Trophoblast cell (in vitro differentiated cells and primary cell): ENCODE data around the gene GNA12.
"Not testable (repeated sequence)": the region's sequence is repeated elsewhere in the genome, so short reads cannot be mapped to it uniquely, and the experiment has no call there.

Experiments
- DNase-seq, 2 donors: peaks; one replicate each; pipeline ENCODE4 v3.0.0-alpha.2; 2016
- H2AFZ ChIP-seq: 2 replicates; pipeline ENCODE4 v1.6.1; 2013; ENCODE audit warnings: low read length, moderate library complexity, mild to moderate bottlenecking; ENCODE audit not compliant: insufficient read depth, poor library complexity
- H2AK5ac ChIP-seq: 2 replicates; pipeline ENCODE4 v1.6.1; 2013; ENCODE audit warnings: mild to moderate bottlenecking, low read length
- H2BK120ac ChIP-seq: 2 replicates; pipeline ENCODE4 v1.6.1; 2013; ENCODE audit warnings: low read length, mild to moderate bottlenecking, moderate library complexity; ENCODE audit not compliant: insufficient read depth, poor library complexity
- H2BK12ac ChIP-seq: 2 replicates; pipeline ENCODE4 v1.6.1; 2013; ENCODE audit warnings: mild to moderate bottlenecking, low read length, moderate library complexity
- H2BK5ac ChIP-seq: 2 replicates; pipeline ENCODE4 v1.6.1; 2013; ENCODE audit warnings: low read length, low read depth, moderate library complexity, mild to moderate bottlenecking; ENCODE audit not compliant: poor library complexity
- H3K14ac ChIP-seq: 2 replicates; pipeline ENCODE4 v1.6.1; 2013; ENCODE audit warnings: mild to moderate bottlenecking, low read length
- H3K18ac ChIP-seq: 2 replicates; pipeline ENCODE4 v1.6.1; 2013; ENCODE audit warnings: mild to moderate bottlenecking, low read length
- H3K23ac ChIP-seq: 2 replicates; pipeline ENCODE4 v1.6.1; 2013; ENCODE audit warnings: low read length
- H3K27ac ChIP-seq: 2 replicates; pipeline ENCODE4 v1.5.1; 2013; ENCODE audit warnings: low read depth, mild to moderate bottlenecking, inconsistent platforms, low read length, moderate library complexity
- H3K27me3 ChIP-seq: 2 replicates; pipeline ENCODE4 v1.6.1; 2013; ENCODE audit warnings: inconsistent platforms, mild to moderate bottlenecking, low read length, moderate library complexity; ENCODE audit not compliant: insufficient read depth
- H3K36me3 ChIP-seq, 2 experiments: 1 replicate in 1 of 2; 2 replicates in 1 of 2; pipeline ENCODE4 v1.6.1; 2013; ENCODE audit warnings: low read length in 2 of 2, mild to moderate bottlenecking in 2 of 2, moderate library complexity in 1 of 2; ENCODE audit not compliant: insufficient read depth in 2 of 2, control insufficient read depth in 1 of 2
- H3K4ac ChIP-seq: 2 replicates; pipeline ENCODE4 v1.6.1; 2013; ENCODE audit warnings: low read depth, mild to moderate bottlenecking, low read length, moderate library complexity
- H3K4me1 ChIP-seq, 2 experiments: 1 replicate in 1 of 2; 2 replicates in 1 of 2; pipeline ENCODE4 v1.6.1; 2013; ENCODE audit warnings: low read length in 2 of 2, mild to moderate bottlenecking in 2 of 2, moderate library complexity in 1 of 2; ENCODE audit not compliant: insufficient read depth in 2 of 2, control insufficient read depth in 1 of 2
- H3K4me2 ChIP-seq: 2 replicates; pipeline ENCODE4 v1.6.1; 2013; ENCODE audit warnings: inconsistent platforms, mild to moderate bottlenecking, low read length, moderate library complexity
- H3K4me3 ChIP-seq: 2 replicates; pipeline ENCODE4 v1.5.1; 2013; ENCODE audit warnings: mild to moderate bottlenecking, low read depth, low read length, inconsistent platforms
- H3K79me1 ChIP-seq: one replicate; pipeline ENCODE4 v1.6.1; 2013; ENCODE audit warnings: low read length
- H3K79me2 ChIP-seq: 2 replicates; pipeline ENCODE4 v1.6.1; 2013; ENCODE audit warnings: low read length, mild to moderate bottlenecking; ENCODE audit not compliant: control insufficient read depth, insufficient read depth, poor library complexity
- H3K9ac ChIP-seq: 2 replicates; pipeline ENCODE4 v1.6.1; 2013; ENCODE audit warnings: mild to moderate bottlenecking, low read length
- H3K9me3 ChIP-seq: 2 replicates; pipeline ENCODE4 v1.6.1; 2013; ENCODE audit warnings: low read depth, mild to moderate bottlenecking, control low read depth, inconsistent platforms, low read length; ENCODE audit not compliant: insufficient read depth
- H4K12ac ChIP-seq: 2 replicates; pipeline ENCODE4 v1.6.1; 2013; ENCODE audit warnings: low read depth, mild to moderate bottlenecking, low read length, moderate library complexity
- H4K8ac ChIP-seq: 2 replicates; pipeline ENCODE4 v1.6.1; 2013; ENCODE audit warnings: low read depth, mild to moderate bottlenecking, low read length, moderate library complexity
- H4K91ac ChIP-seq: one replicate; pipeline ENCODE4 v1.6.1; 2013; ENCODE audit warnings: low read depth, mild to moderate bottlenecking, low read length, moderate library complexity
- WGBS: extraction: QIAGEN DNeasy Blood & Tissue Kit; methylation state at CpG from one replicate; pipeline ENCODE4 v1.1.7; 2013; ENCODE audit warnings: missing lambda C conversion rate; ENCODE audit not compliant: insufficient read length, insufficient coverage; ENCODE audit errors: extremely low coverage; 5-methylcytosine and 5-hydroxymethylcytosine counted together

Gene GNA12

GRCh38 chr7:2743523-2744185 lies 100.5 kb downstream of the GNA12 start:
- not testable (repeated sequence) for H3K4me3 ChIP-seq, H4K91ac ChIP-seq, H3K14ac ChIP-seq, H3K4ac ChIP-seq, H2BK120ac ChIP-seq, H3K4me2 ChIP-seq, H3K79me1 ChIP-seq, H3K27me3 ChIP-seq, H3K9ac ChIP-seq, H2BK5ac ChIP-seq, H3K4me1 ChIP-seq, H3K27ac ChIP-seq, H2AK5ac ChIP-seq, H4K12ac ChIP-seq, H3K9me3 ChIP-seq, H2AFZ ChIP-seq, DNase-seq, H3K18ac ChIP-seq, H3K23ac ChIP-seq, H4K8ac ChIP-seq, H2BK12ac ChIP-seq
- WGBS: no CpG with 5 or more reads among the region's 20 CpGs
- H3K79me2 ChIP-seq: peaks cover 11% of the 10 kb centered on the region
- peaks cover 14 to 24% of the 10 kb centered on the region in 2 experiments for H3K36me3 ChIP-seq

GRCh38 chr7:2738766-2739549 lies 105.2 kb downstream of the GNA12 start:
- WGBS: no CpG with 5 or more reads among the region's 19 CpGs
- H2BK120ac ChIP-seq: no peak overlapping the region
- no peak overlapping the region for H3K23ac ChIP-seq
- H3K79me1 ChIP-seq: peaks cover 12% of the 10 kb centered on the region
- no peak overlapping the region for H3K4me3 ChIP-seq
- H2AK5ac ChIP-seq: no peak overlapping the region
- H3K4ac ChIP-seq: peak overlapping the region; percentile 59
- no peak for DNase-seq
- peak overlapping the region; percentile 11 for H3K14ac ChIP-seq
- H4K91ac ChIP-seq: no peak overlapping the region
- H4K12ac ChIP-seq: no peak overlapping the region
- no peak overlapping the region for H2AFZ ChIP-seq
- no peak overlapping the region for H3K4me2 ChIP-seq
- H3K9ac ChIP-seq: peak overlapping the region; percentile 2
- no peak overlapping the region for H2BK5ac ChIP-seq
- no peaks in the 10 kb centered on the region for H3K27me3 ChIP-seq
- peak overlapping the region; percentile 10 for H2BK12ac ChIP-seq
- peaks cover 7% of the 10 kb centered on the region for H3K9me3 ChIP-seq
- no peak overlapping the region for H3K27ac ChIP-seq
- peak overlapping the region; percentile 13 for H4K8ac ChIP-seq
- peaks cover 23% of the 10 kb centered on the region for H3K79me2 ChIP-seq
- peak overlapping the region; percentile 67 for H3K18ac ChIP-seq
- peaks cover 33 to 44% of the 10 kb centered on the region in 2 experiments for H3K36me3 ChIP-seq
- peaks cover 20 to 29% of the 10 kb centered on the region in 2 experiments for H3K4me1 ChIP-seq

- Histone ChIP-seq H3K18ac (no peak overlapping the region), H4K91ac (no peak overlapping the region), H4K8ac (no peak overlapping the region), H3K9ac (no peak overlapping the region), H3K9me3 (peaks cover 3% of the 10 kb centered on the region), H4K12ac (no peak overlapping the region), H3K4me1 (peaks cover 24 to 33% of the 10 kb centered on the region in 2 experiments), H3K27ac (no peak overlapping the region), H3K27me3 (no peaks in the 10 kb centered on the region), H3K14ac (no peak overlapping the region), H3K4ac (no peak overlapping the region), H2BK5ac (no peak overlapping the region), H3K4me3 (no peak overlapping the region), H2BK12ac (no peak overlapping the region), H2BK120ac (no peak overlapping the region), H2AK5ac (no peak overlapping the region), H3K4me2 (no peak overlapping the region), H3K79me2 (peaks cover 23% of the 10 kb centered on the region), H3K79me1 (peaks cover 15% of the 10 kb centered on the region), H2AFZ (no peak overlapping the region), H3K36me3 (peaks cover 30 to 40% of the 10 kb centered on the region in 2 experiments), H3K23ac (no peak overlapping the region)
- no CpG with 5 or more reads among the region's 18 CpGs for WGBS
- DNase-seq: no peak
Observed at GRCh38 chr7:2737771-2738540, 106.2 kb downstream of the GNA12 start.

- H3K14ac ChIP-seq, H2AK5ac ChIP-seq, H3K9me3 ChIP-seq, H3K23ac ChIP-seq, H2AFZ ChIP-seq, H3K4me2 ChIP-seq, H3K18ac ChIP-seq, H4K91ac ChIP-seq, DNase-seq, H4K12ac ChIP-seq, H3K4me3 ChIP-seq, H2BK120ac ChIP-seq, H2BK5ac ChIP-seq, H3K27me3 ChIP-seq, H3K27ac ChIP-seq, H2BK12ac ChIP-seq, H3K9ac ChIP-seq, H4K8ac ChIP-seq: not testable (repeated sequence)
- Histone ChIP-seq H3K4me1 (peaks cover 28 to 37% of the 10 kb centered on the region in 2 experiments), H3K4ac (peak overlapping the region; percentile 61), H3K79me1 (peaks cover 19% of the 10 kb centered on the region), H3K36me3 (peaks cover 27 to 38% of the 10 kb centered on the region in 2 experiments), H3K79me2 (peaks cover 18% of the 10 kb centered on the region)
- WGBS: no CpG with 5 or more reads among the region's 15 CpGs
Observed at GRCh38 chr7:2737005-2737743, 106.9 kb downstream of the GNA12 start.
